Right lobe of liver (tissue), 6 donors: Measurements from ENCODE around the gene ASAP3. TPM values are rescaled to one million over a fixed set of nuclear protein-coding genes. Genes with fewer than 3 reads are reported as not detected.
A peak's percentile ranks its signal among the peaks of the same experiment; 100 is the strongest.

Experiments used
- ATAC-seq, 4 donors: fragments of 200-7000 bp; cut with Tn5 transposase; one replicate each; pipeline ENCODE4 v1.9.1; 2020; ENCODE audit warnings: mild to moderate bottlenecking in 4 of 4, moderate library complexity in 4 of 4
- DNase-seq, 3 donors: peaks; one replicate each; pipeline ENCODE4 v3.0.0-alpha.2; 2020
- H3K27ac ChIP-seq, 3 donors: fragments of 200-600 bp; one replicate each; pipeline ENCODE4 v1.8.0; 2022
- H3K27me3 ChIP-seq, 2 donors: fragments of 200-600 bp; one replicate each; pipeline ENCODE4 v1.8.0; 2022
- H3K36me3 ChIP-seq, 4 donors: fragments of 200-600 bp; sonication (generic) in 1 of 4; one replicate each; pipeline versions ENCODE4 v1.5.1 to v1.8.0; 2017 to 2022; ENCODE audit warnings: control low read depth in 1 of 4
- H3K4me1 ChIP-seq, 4 donors: fragments of 200-600 bp; sonication (generic) in 1 of 4; one replicate each; pipeline versions ENCODE4 v1.5.1 to v1.8.0; 2017 to 2022; ENCODE audit warnings: control low read depth in 1 of 4
- H3K4me3 ChIP-seq, 3 donors: fragments of 200-600 bp; one replicate each; pipeline ENCODE4 v1.8.0; 2022
- H3K9me3 ChIP-seq, 4 donors: fragments of 200-600 bp; sonication (generic) in 1 of 4; one replicate each; pipeline versions ENCODE4 v1.5.1 to v1.8.0; 2017 to 2022; ENCODE audit warnings: control low read depth in 1 of 4
- POLR2A ChIP-seq: fragments of 450-650 bp; IDR thresholded peaks from one replicate; pipeline ENCODE4 v1.6.1; 2017; ENCODE audit warnings: antibody characterized with exemption, mild to moderate bottlenecking
- WGBS: methylation state at CpG from one replicate; pipeline ENCODE4 v1.1.6; 2018; ENCODE audit warnings: low coverage, low lambda C conversion rate; ENCODE audit not compliant: insufficient coverage; ENCODE audit errors: missing lambda C conversion rate; 5-methylcytosine and 5-hydroxymethylcytosine counted together
- intact Hi-C, 2 donors: fragments of 100-400 bp; cut with DNase I; formaldehyde crosslinking; loops; one replicate each; pipeline versions ENCODE4 v1.11.2 to v1.14.1; 2022
- total RNA-seq, 6 experiments: library from RNA; depleted of rRNA in 2 of 6; stranded (reverse); fragments of >200 nt in 2 of 6; fragmentation: NEBNext Ultra II Directional in 3 of 6; extraction: Animal tissue kit (Norgen Biotek cat#: 25700) in 3 of 6; gene quantifications; one replicate each; pipeline versions ENCODE4 v1.1.0 to v1.2.4, GENCODE V29; 2016 to 2023
- TF ChIP-seq, protein P1 (sequence below), 4 donors: fragments of 200-600 bp in 3 of 4; fragments of 450-650 bp in 1 of 4; IDR thresholded peaks; one replicate each; pipeline versions ENCODE4 v1.5.1 to v1.8.0; 2016 to 2022; ENCODE audit warnings: antibody characterized with exemption in 4 of 4, mild to moderate bottlenecking in 2 of 4
- donor health status: DM: no; HTN: yes; CAD: no.
- donor health status: DM: no; HTN: no; CAD: no.
- donor health status: DM: no; HTN: no; CAD: no.
- donor health status: DM: no; HTN: yes; CAD: no.
- donor health status: DM: no; HTN: yes; CAD: no.

ASAP3 gene
- total RNA-seq, 6 experiments from 2014 or later = 12.3 to 22.1 (median 16.6) TPM

DNA sequence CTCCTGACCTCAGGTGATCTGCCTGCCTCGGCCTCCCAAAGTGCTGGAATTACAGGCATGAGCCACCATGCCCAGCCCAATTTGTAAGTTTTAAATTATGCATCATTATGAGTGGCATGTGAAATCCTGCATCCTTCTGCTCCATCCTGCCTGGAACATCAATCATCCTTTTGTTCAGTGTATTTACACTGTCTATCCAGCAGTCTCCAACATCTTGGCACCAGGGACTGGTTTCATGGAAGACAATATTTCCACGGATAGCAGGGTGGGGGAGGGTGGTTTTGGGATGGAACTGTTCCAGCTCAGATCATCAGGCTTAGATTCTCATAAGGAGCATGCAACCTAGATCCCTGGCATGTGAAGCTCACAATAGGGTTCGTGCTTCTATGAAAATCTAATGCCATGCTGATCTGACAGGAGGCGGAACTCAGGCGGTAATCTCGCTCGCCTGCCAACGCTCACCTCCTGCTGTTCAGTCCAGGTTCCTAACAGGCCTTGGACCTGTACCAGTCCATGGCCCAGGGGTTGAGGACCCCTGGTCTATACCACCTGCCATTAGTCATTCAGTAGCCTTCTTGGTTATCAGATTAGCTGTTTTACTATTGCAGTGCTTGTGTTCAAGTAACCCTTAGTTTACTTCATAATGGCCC lies 37.2 kb downstream of the ASAP3 start:
- no peak overlapping the region for H3K4me3 ChIP-seq
- H3K27ac ChIP-seq = no peak overlapping the region
- H3K36me3 ChIP-seq = peaks cover 0 to 5% (median 0%) of the 10 kb centered on the region in 4 donors
- no peaks in the 10 kb centered on the region for H3K9me3 ChIP-seq
- H3K4me1 ChIP-seq = peaks cover 0 to 45% (median 9%) of the 10 kb centered on the region in 4 donors
- ATAC-seq (no peak), DNase-seq (no peak)
- no peaks in the 10 kb centered on the region for H3K27me3 ChIP-seq
- WGBS = 61% methylated on average over 3 of the region's 8 CpGs
- intact Hi-C loops = no loop called here
- TF ChIP-seq, protein P1, sequence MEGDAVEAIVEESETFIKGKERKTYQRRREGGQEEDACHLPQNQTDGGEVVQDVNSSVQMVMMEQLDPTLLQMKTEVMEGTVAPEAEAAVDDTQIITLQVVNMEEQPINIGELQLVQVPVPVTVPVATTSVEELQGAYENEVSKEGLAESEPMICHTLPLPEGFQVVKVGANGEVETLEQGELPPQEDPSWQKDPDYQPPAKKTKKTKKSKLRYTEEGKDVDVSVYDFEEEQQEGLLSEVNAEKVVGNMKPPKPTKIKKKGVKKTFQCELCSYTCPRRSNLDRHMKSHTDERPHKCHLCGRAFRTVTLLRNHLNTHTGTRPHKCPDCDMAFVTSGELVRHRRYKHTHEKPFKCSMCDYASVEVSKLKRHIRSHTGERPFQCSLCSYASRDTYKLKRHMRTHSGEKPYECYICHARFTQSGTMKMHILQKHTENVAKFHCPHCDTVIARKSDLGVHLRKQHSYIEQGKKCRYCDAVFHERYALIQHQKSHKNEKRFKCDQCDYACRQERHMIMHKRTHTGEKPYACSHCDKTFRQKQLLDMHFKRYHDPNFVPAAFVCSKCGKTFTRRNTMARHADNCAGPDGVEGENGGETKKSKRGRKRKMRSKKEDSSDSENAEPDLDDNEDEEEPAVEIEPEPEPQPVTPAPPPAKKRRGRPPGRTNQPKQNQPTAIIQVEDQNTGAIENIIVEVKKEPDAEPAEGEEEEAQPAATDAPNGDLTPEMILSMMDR (IDR thresholded peaks at IDR 0.05) = no peak
- TF ChIP-seq POLR2A = no peak

DNA sequence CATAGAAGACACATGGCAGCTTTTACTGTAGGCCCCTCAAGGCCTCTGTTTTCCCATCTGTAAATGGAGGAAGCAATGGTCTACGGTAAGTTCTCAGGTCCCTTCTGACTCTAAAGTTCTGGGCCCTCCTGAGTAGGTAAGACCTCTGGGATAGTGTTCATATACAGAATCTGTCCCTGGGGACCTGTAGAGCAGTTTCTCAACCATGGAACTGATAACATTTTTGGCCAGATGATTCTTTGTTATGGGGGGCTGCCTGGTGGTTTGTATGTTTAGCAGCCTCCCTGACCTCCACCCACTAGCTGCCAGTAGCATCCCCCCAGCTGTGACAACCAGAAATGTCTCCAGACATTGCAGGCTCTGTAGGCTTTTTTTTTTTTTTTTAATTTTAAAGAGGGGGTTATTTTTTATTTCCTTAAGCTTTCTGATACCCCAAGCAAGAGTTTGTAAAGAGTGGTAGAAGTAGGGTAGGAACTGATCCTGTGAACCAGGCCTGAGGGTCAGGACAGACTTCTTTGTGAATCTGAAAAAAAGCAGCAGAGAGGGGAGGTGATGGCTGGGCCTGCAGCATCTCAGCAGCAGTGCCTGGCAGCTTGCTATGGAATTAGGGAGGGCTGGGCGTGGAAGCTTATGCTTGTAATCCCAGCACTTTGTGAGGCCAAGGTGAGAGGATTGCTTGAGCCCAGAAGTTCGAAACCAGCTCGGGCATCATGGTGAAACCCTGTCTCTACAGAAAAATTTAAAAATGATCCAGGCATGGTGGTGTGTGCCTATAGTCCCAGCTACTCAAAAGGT lies 39.2 kb downstream of the ASAP3 start:
- peak overlapping the region; percentile 29 to 56 (median 54) for H3K4me3 ChIP-seq

DNA sequence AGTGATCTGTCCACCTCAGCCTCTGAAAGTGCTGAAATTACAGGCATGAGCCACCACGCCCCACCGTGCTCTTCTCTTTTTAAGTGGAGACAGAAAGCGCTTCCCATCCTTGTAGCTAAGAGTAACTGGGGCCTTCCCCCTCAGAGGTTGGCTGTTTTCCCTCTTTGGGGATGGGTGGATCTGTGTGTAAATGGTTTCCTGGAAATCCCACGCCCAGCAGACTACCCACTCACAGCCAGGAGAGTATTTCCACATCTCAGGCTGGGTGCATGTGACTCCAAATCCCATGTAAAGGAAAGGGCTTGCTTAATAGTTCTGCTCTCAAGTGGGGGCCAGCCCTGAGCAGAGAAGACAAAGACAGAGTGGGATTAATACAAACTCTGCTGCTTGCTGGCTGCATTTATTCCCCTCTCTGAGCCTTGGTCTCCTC lies 39.9 kb downstream of the ASAP3 start:
- 40% methylated on average over 4 of the region's 4 CpGs for WGBS
- peaks cover 0 to 4% (median 0%) of the 10 kb centered on the region in 4 donors for H3K36me3 ChIP-seq
- no peaks in the 10 kb centered on the region for H3K9me3 ChIP-seq
- ATAC-seq (peak; percentile 87 to 92 (median 90)), DNase-seq (peak; percentile 61 to 92 (median 86))
- H3K27me3 ChIP-seq = no peaks in the 10 kb centered on the region
- peak; percentile 66 for TF ChIP-seq POLR2A
- TF ChIP-seq, protein P1 (IDR thresholded peaks at IDR 0.05) = no peak
- H3K4me3 ChIP-seq = peak overlapping the region; percentile 29 to 56 (median 54)
- peaks cover 0 to 29% (median 3%) of the 10 kb centered on the region in 4 donors for H3K4me1 ChIP-seq
- H3K27ac ChIP-seq = peak overlapping the region; percentile 59 to 82 (median 69)
- intact Hi-C loops = no loop called here

More for the DNA sequence above, 39.2 kb downstream of the ASAP3 start:
- Histone ChIP-seq H3K4me1 (peaks cover 0 to 29% (median 3%) of the 10 kb centered on the region in 4 donors), H3K27ac (peak overlapping the region; percentile 59 to 82 (median 69)), H3K36me3 (peaks cover 0 to 8% (median 0%) of the 10 kb centered on the region in 4 donors), H3K27me3 (no peaks in the 10 kb centered on the region), H3K9me3 (no peaks in the 10 kb centered on the region)
- TF ChIP-seq, protein P1 (IDR thresholded peaks at IDR 0.05) = no peak
- TF ChIP-seq POLR2A = no peak
- intact Hi-C loops = no loop called here
- ATAC-seq (peak; percentile 6 to 66 (median 22)), DNase-seq (no peak)
- WGBS = 50% methylated on average over 2 of the region's 4 CpGs

- TF ChIP-seq, protein P1 (IDR thresholded peaks at IDR 0.05) = no peak
- TF ChIP-seq POLR2A = no peak
- intact Hi-C loops = no loop called here
- no peak overlapping the region for H3K4me3 ChIP-seq
- peaks cover 0 to 3% (median 0%) of the 10 kb centered on the region in 4 donors for H3K36me3 ChIP-seq
- H3K27ac ChIP-seq = no peak overlapping the region
- peaks cover 0 to 29% (median 3%) of the 10 kb centered on the region in 4 donors for H3K4me1 ChIP-seq
- H3K9me3 ChIP-seq = no peaks in the 10 kb centered on the region
- DNase-seq = no peak
- no peak for ATAC-seq
- WGBS = 90% methylated on average over 3 of the region's 3 CpGs
- H3K27me3 ChIP-seq = no peaks in the 10 kb centered on the region
Measured at GRCh38 chr1:23442751-23443150, 41.2 kb downstream of the ASAP3 start.
